ENCODE data around the gene HDHD2.

The HDHD2 gene

DNA sequence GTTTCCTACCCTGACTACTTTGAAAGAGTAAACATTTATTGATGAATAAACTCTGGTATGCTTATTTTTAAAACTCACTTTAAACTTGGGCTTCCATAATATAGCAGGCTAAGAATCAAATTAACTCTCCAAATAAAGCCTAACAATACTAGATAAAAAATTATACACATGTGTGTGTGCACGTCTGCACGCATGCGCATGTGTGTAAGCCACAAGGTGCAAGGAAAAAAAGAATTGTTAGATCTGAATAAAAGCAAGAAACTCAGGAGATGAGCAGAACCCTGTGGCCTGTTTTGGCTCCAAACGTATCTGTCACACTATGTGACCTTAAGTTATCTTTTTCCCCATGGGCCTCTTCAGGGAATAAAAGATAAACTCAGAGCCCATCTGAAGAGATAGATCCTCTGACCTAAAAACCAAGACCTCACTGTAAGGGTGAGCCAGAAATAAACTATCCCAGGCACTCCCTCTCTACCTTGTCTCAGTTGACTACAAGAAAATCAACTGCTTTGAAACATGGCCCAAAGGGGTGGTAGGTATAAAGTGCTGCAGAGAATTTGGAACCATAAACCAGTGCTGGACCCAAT lies 6.3 kb downstream of the HDHD2 start:
- DNase-seq: no peak

DNA sequence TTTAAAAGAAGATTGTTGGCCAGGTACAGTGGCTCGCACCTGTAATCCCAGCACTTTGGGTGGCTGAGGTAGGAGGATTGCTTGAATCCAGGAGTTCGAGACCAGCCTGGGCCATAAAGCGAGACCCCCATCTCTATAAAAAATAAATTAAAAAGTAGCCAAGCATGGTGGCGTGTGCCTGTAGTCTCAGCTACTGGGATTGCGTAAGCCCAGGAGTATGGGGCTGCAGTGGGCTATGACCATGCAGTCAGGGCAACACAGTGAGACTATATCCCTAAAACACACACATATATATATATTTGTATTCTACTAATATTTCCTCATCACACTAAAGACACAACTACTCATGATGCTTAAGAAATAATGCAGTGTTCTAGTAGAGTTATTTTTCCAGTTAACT lies 7.1 kb downstream of the HDHD2 start:
- DNase-seq: no peak

DNA sequence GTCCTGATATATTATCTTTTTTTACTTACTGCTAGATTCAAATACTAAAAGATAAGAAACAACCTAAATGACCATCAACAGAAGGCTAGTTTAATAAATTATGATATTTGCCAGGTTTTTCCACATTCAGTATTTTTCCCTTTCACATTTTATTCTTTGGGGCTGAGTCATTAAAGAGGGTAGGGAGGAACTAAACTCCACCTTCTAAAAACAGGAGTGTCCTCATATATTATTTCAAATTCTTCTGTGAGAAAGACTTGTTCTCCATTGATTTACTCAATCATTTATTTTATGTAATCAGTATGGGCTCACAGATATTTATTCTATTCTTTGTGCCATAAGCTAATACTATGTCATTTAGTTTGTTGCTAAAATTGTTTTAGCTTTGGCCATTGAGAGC lies 9.0 kb downstream of the HDHD2 start:
- no peak for DNase-seq

DNA sequence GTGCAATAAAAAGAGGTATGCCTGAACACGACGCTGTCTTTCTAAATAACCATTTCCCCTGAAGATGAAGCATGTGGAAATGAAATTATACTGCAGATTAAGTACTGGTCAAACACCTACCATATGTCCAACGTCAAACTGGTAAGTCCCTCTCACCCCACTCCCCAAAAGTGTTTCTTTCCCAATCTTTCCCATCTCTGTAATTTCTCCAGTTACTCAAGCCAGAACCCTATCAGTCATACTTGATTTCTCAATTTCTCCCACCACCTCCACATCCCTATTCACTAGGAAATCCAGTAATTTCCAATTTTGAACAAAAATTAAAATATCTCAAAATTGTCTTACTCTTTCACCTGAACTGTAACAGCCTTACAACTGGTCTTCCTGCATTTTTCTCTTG lies 29.2 kb downstream of the HDHD2 start:
- no peak for DNase-seq

GRCh38 chr18:47120428-47120827 lies 29.9 kb downstream of the HDHD2 start:
- DNase-seq: no peak

GRCh38 chr18:47118981-47119380 lies 31.3 kb downstream of the HDHD2 start:
- no peak for DNase-seq

GRCh38 chr18:47115205-47115604 lies 35.1 kb downstream of the HDHD2 start:
- DNase-seq: no peak

- DNase-seq: no peak
Measured at GRCh38 chr18:47113796-47114540, 36.3 kb downstream of the HDHD2 start.

DNA sequence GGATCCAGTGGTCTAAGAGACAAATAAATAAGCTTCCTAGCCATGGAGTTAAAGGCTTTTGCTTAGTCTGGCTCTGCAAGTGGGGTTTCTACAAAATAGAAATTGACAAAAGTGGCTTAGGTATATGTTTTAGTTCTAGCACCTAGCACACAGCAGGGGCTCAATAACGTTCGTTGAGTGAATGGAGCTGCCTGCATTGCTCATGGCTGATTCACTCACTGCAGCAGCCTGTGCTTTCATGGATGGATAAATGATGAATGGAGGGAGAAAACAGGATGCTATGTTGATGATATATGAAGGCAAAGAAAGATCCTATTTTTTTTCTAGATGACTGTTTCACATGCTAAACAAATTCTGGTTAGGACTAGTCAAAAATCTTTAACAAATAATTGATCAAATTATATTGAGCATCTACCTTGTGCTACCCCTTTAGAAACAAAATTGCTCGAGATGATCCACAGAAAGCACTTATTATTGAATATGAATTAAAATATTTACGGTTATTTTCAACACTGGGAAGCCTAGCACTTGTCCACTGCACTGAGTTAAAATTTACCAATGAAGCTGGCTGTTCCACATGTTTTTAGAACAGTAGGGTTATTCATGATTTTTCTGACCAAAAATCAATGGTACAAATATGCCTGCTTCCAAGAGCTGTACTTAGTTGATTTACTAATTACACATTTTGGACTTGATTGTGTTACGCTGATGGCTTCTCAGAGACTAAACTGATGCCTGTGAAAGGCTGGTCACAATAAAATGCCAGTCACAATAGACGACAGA lies 39.6 kb downstream of the HDHD2 start:
- DNase-seq: no peak

- no peak for DNase-seq
Measured at GRCh38 chr18:47109720-47110119, 40.6 kb downstream of the HDHD2 start.

DNA sequence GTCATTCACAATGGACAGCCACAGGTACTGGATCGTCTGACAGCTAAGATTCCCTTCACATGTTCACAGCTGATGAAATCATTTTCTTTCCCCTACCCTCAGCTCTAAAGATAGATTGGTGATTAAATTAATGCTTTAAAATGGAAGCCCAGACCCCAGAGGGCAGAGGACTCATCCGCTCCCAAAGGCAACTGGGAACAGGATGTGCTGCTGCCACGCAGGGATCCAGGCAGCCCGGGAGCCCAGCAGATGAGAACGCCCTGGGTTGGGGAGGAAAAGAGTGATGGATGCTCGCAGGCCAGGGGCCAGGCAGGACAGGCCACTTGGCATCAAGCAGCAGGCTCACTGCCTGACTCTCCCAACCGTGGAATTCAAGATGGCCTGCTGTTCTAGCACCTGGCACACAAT lies 41.3 kb downstream of the HDHD2 start:
- no peak for DNase-seq

DNA sequence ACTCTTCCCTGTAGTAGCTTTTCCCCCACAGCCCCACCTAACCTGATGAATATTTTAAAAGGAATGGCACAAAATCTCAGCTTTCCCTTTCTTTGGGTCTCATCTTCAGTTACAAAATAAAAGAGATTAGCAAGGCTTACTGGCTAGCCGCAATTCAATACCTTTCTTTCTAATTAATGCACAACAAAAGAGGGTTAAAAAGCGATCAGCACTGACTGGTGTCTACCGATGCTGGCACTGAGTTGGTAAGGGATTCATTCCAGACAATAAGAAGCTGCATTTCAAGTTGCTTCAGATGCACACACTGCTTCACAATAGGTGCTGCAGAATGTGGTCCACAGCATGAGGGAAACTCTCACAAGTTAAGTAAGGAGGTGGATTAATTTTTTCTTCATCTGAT lies 41.9 kb downstream of the HDHD2 start:
- DNase-seq: no peak

- peak; percentile 91 for DNase-seq
Measured at GRCh38 chr18:47100212-47100831, 50.0 kb downstream of the HDHD2 start.

DNA sequence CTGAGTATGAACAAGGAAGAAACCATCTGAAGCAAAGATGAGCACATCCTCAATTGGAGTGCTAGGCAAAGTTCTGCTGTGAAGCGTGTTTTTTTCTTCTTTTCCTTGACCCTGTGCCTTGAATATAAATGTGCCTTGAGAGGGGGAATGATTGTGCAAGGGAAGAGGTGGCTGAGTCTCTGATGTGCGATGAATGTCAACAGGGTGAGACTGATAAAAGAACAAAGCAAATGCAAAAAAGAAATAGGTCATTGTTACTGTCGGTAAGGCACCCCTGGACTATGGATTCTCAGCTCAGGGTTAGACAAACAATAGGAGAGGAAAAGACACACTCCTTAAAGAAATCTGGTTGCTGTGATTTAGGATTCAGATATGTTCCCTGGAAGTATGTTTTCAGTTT lies 54.5 kb downstream of the HDHD2 start:
- DNase-seq: no peak

- DNase-seq: no peak
Measured at GRCh38 chr18:47087676-47088075, 62.6 kb downstream of the HDHD2 start.

- no peak for DNase-seq
Measured at GRCh38 chr18:47081578-47081977, 68.7 kb downstream of the HDHD2 start.

DNA sequence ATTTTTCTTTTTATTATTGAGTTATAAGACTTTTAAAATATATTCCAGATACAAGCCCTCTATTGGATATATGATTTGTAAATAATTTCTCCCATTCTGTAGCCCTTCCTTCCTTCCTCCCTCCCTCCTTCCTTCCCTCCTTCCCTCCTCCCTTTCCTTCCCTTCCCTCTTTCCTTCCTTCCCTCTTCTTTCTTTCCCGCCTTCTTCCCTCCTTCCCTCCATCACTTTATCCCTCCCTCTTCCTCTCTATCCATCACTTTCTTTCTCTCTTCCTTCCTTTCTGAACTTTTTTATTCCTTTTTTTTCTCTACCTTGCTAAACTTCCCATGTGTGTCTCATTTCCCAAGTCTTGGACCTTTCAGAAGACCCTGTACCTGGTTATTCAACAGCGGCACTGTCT lies 69.4 kb downstream of the HDHD2 start:
- no peak for DNase-seq

GRCh38 chr18:47077111-47077510 lies 73.2 kb downstream of the HDHD2 start:
- DNase-seq: no peak

- DNase-seq: peak; percentile 81
Measured at GRCh38 chr18:47075098-47075883, 75.0 kb downstream of the HDHD2 start.

DNA sequence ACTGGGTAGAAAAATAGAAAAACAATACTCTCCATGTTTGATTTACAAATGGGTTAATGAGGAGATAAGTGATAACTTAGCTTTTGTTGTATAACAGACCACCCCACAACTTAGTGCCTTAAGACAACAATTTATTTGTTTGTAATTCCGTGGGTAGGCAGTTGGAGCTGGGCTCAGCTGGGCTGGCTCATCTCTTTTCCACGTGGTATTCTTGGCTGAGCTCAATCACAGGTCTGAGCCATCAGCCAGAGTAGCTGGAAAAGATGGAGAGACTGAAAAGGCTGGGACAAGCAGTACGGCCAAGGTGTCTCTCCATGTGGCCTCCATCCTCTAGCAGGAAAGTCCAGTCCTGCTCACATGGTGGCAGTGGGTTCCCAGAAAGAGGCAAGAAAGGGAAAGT lies 82.7 kb downstream of the HDHD2 start:
- no peak for DNase-seq

DNA sequence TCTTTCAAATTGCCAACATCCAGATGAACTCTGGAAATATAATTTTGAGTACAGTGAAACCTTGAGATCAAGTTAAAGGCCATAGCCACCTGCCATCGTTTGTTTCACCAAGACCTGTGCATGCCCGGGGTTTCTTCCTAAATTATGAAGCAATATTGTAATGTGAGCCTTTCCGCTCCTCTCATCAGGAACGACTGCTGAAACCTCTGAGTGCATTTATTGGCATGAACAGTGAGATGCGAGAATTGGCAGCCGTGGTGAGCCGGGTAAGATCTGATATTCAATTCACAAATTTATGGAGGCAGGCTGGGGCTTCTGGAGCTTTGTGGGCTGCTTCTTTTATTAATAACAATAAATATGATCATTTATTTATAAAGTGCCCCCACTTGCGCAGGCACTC lies 87.2 kb downstream of the HDHD2 start:
- DNase-seq: no peak

DNA sequence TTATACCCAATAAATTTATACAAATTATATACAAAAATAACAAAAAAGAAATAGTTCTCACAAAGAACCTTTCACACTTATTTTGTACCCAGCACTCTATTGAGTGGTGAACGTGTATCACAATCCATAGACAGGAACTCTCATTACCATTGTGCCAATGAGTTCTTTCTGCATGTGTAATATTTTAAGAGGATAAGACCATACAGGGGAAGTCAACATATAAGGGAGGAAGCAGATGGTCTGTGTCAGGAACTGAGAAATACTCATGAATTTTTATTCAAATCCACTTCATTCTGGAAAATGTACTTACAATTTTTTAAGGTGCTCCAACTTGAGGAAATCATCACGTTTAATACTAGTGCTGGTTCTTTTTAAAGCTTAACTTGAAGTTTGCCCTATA lies 87.8 kb downstream of the HDHD2 start:
- no peak for DNase-seq
